Erythroblast (primary cell): ENCODE results near the gene OTOL1.

ENCODE experiments used
- GATA1 ChIP-seq: IDR thresholded peaks from 2 replicates; pipeline ENCODE4 v1.6.1; 2011; ENCODE audit warnings: low read depth, mild to moderate bottlenecking, control low read depth, low read length, moderate library complexity
- POLR2A ChIP-seq: IDR thresholded peaks from 2 replicates; pipeline ENCODE4 v1.6.1; 2011; ENCODE audit warnings: mild to moderate bottlenecking, low read length

DNA sequence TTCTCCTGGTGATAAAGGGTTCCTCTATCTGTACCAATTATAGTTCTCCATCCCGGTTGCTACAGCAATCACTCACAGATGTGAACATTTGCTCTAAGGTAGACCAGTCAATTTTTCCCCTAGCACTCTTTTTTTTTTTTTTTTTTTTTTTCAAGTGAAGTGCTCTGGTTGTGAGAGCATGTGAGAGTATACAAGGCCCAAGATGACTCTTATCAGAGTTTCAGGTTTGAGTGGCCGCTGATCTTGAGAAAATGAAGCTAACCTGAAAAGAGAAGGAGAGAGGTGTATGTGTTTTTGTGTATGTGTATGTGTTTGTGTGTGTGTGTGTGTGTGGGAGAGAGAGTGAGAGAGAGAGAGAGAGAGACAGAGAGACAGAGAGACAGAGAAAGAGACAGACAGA lies 44.4 kb upstream of the OTOL1 start:
- TF ChIP-seq POLR2A, result no peak
- no peak for TF ChIP-seq GATA1
